Mesenchymal stem cell (in vitro differentiated cells and primary cell): ENCODE measurements around the gene GRAP.

Source experiments
- DNase-seq: peaks from one replicate; pipeline ENCODE4 v3.0.0-alpha.2; 2013
- H2AFZ ChIP-seq: one replicate; pipeline ENCODE4 v1.6.1; 2013; ENCODE audit warnings: low read depth, mild to moderate bottlenecking, control low read depth, inconsistent platforms, low read length, moderate library complexity
- H2AK5ac ChIP-seq: 2 replicates; pipeline ENCODE4 v1.6.1; 2013; ENCODE audit warnings: low read length, moderate library complexity, mild to moderate bottlenecking, inconsistent platforms; ENCODE audit not compliant: severe bottlenecking
- H2BK120ac ChIP-seq: one replicate; pipeline ENCODE4 v1.6.1; 2013; ENCODE audit warnings: low read depth, mild to moderate bottlenecking, inconsistent platforms, low read length, moderate library complexity
- H2BK12ac ChIP-seq, 2 experiments: one replicate each; pipeline ENCODE4 v1.6.1; 2013; ENCODE audit warnings: inconsistent platforms in 2 of 2, low read length in 2 of 2, mild to moderate bottlenecking in 2 of 2, moderate library complexity in 2 of 2, control low read depth in 1 of 2
- H2BK15ac ChIP-seq: one replicate; pipeline ENCODE4 v1.6.1; 2013; ENCODE audit warnings: mild to moderate bottlenecking, low read depth, inconsistent platforms; ENCODE audit not compliant: poor library complexity, severe bottlenecking
- H2BK5ac ChIP-seq: 2 replicates; pipeline ENCODE4 v1.6.1; 2013; ENCODE audit warnings: low read depth, mild to moderate bottlenecking, low read length, control low read depth, inconsistent platforms; ENCODE audit not compliant: poor library complexity, severe bottlenecking
- H3K14ac ChIP-seq, 2 experiments: one replicate each; pipeline ENCODE4 v1.6.1; 2013; ENCODE audit warnings: inconsistent platforms in 2 of 2, low read length in 2 of 2, control low read depth in 1 of 2, mild to moderate bottlenecking in 1 of 2, moderate library complexity in 1 of 2
- H3K18ac ChIP-seq, 2 experiments: one replicate each; pipeline ENCODE4 v1.6.1; 2013; ENCODE audit warnings: inconsistent platforms in 2 of 2, low read length in 2 of 2, control low read depth in 1 of 2, low read depth in 1 of 2, mild to moderate bottlenecking in 1 of 2
- H3K23ac ChIP-seq, 2 experiments: one replicate each; pipeline ENCODE4 v1.6.1; 2013; ENCODE audit warnings: inconsistent platforms in 2 of 2, low read length in 2 of 2, mild to moderate bottlenecking in 2 of 2, moderate library complexity in 2 of 2, control low read depth in 1 of 2
- H3K27ac ChIP-seq: 2 replicates; pipeline ENCODE4 v1.5.1; 2013; ENCODE audit warnings: mild to moderate bottlenecking, moderate library complexity, low read length, control low read depth, inconsistent platforms; ENCODE audit not compliant: poor library complexity, severe bottlenecking
- H3K27me3 ChIP-seq, 2 experiments: 2 replicates each; pipeline versions ENCODE4 v1.6.1 to v1.7.0; 2013; ENCODE audit warnings: low read length in 2 of 2, mild to moderate bottlenecking in 2 of 2, moderate library complexity in 2 of 2, control low read depth in 1 of 2, inconsistent platforms in 1 of 2; ENCODE audit not compliant: control insufficient read depth in 1 of 2, insufficient read depth in 1 of 2
- H3K36me3 ChIP-seq, 2 experiments: 2 replicates each; pipeline versions ENCODE4 v1.6.1 to v1.7.0; 2013; ENCODE audit warnings: low read length in 2 of 2, control low read depth in 1 of 2, inconsistent platforms in 1 of 2, low read depth in 1 of 2, mild to moderate bottlenecking in 1 of 2; ENCODE audit not compliant: insufficient read depth in 2 of 2, control insufficient read depth in 1 of 2
- H3K4ac ChIP-seq, 2 experiments: one replicate each; pipeline ENCODE4 v1.6.1; 2013; ENCODE audit warnings: inconsistent platforms in 2 of 2, low read length in 2 of 2, mild to moderate bottlenecking in 2 of 2, moderate library complexity in 2 of 2, control low read depth in 1 of 2, low read depth in 1 of 2
- H3K4me1 ChIP-seq: 2 replicates; pipeline ENCODE4 v1.6.1; 2013; ENCODE audit warnings: low read depth, low read length, control low read depth; ENCODE audit not compliant: control insufficient read depth, insufficient read depth
- H3K4me2 ChIP-seq: 2 replicates; pipeline ENCODE4 v1.6.1; 2013; ENCODE audit warnings: low read length, mild to moderate bottlenecking, inconsistent platforms; ENCODE audit not compliant: poor library complexity, severe bottlenecking
- H3K4me3 ChIP-seq, 2 experiments: 2 replicates each; pipeline versions ENCODE4 v1.5.1 to v1.7.0; 2013; ENCODE audit warnings: low read length in 2 of 2, mild to moderate bottlenecking in 2 of 2, control low read depth in 1 of 2, low read depth in 1 of 2; ENCODE audit not compliant: insufficient read depth in 1 of 2
- H3K79me1 ChIP-seq: replicated peaks from 2 replicates; pipeline ENCODE4 v1.6.1; 2013; ENCODE audit warnings: mild to moderate bottlenecking, control low read depth, low read length, inconsistent platforms; ENCODE audit not compliant: poor library complexity, severe bottlenecking
- H3K9ac ChIP-seq: 2 replicates; pipeline ENCODE4 v1.7.0; 2013; ENCODE audit warnings: mild to moderate bottlenecking, low read length, moderate library complexity
- H3K9me3 ChIP-seq: 2 replicates; pipeline ENCODE4 v1.7.0; 2013; ENCODE audit warnings: mild to moderate bottlenecking, low read length; ENCODE audit not compliant: control insufficient read depth
- H4K8ac ChIP-seq: one replicate; pipeline ENCODE4 v1.6.1; 2013; ENCODE audit warnings: inconsistent platforms, mild to moderate bottlenecking, low read length, moderate library complexity
- H4K91ac ChIP-seq: one replicate; pipeline ENCODE4 v1.6.1; 2013; ENCODE audit warnings: mild to moderate bottlenecking, low read length, inconsistent platforms
- WGBS: methylation state at CpG from one replicate; pipeline ENCODE4 v1.1.7; 2013; ENCODE audit warnings: mixed read lengths; 5-methylcytosine and 5-hydroxymethylcytosine counted together

GRAP gene

GRCh38 chr17:19011581-19011980, 35.2 kb downstream of the GRAP start:
- Histone ChIP-seq H3K36me3 (no peaks in the 10 kb centered on the region), H3K4me2 (no peak overlapping the region), H3K9ac (no peak overlapping the region), H3K18ac (no peak overlapping the region), H3K27ac (no peak overlapping the region), H2BK120ac (no peak overlapping the region), H2AK5ac (no peak overlapping the region), H3K4me1 (peaks cover 7% of the 10 kb centered on the region), H4K91ac (no peak overlapping the region), H2BK12ac (peak overlapping the region in 1 of 2 experiments; percentile 10), H3K14ac (peak overlapping the region in 1 of 2 experiments; percentile 26), H2AFZ (no peak overlapping the region), H2BK5ac (no peak overlapping the region), H3K9me3 (no peaks in the 10 kb centered on the region), H3K23ac (no peak overlapping the region), H2BK15ac (no peak overlapping the region), H4K8ac (no peak overlapping the region), H3K79me1 (no peaks in the 10 kb centered on the region), H3K27me3 (peaks cover 0 to 11% of the 10 kb centered on the region in 2 experiments), H3K4me3 (no peak overlapping the region), H3K4ac (no peak overlapping the region)
- 88% methylated on average over 6 of the region's 6 CpGs for WGBS
- no peak for DNase-seq

- no peak overlapping the region for H3K4ac ChIP-seq
- H2BK120ac ChIP-seq = no peak overlapping the region
- H3K4me1 ChIP-seq = peaks cover 7% of the 10 kb centered on the region
- H3K4me3 ChIP-seq = no peak overlapping the region
- no peak overlapping the region for H2BK15ac ChIP-seq
- no peak overlapping the region for H3K9ac ChIP-seq
- H2BK12ac ChIP-seq = no peak overlapping the region
- H3K18ac ChIP-seq = no peak overlapping the region
- peak; percentile 47 for DNase-seq
- H3K79me1 ChIP-seq = no peaks in the 10 kb centered on the region
- H4K91ac ChIP-seq = peak overlapping the region; percentile 18
- no peak overlapping the region for H2AFZ ChIP-seq
- peak overlapping the region; percentile 22 for H4K8ac ChIP-seq
- no peaks in the 10 kb centered on the region for H3K9me3 ChIP-seq
- no peak overlapping the region for H2AK5ac ChIP-seq
- no peaks in the 10 kb centered on the region for H3K36me3 ChIP-seq
- WGBS = 52% methylated on average over 9 of the region's 11 CpGs
- H3K27me3 ChIP-seq = peaks cover 0 to 10% of the 10 kb centered on the region in 2 experiments
- H3K27ac ChIP-seq = no peak overlapping the region
- no peak overlapping the region for H3K4me2 ChIP-seq
- H3K23ac ChIP-seq = no peak overlapping the region
- no peak overlapping the region for H2BK5ac ChIP-seq
- H3K14ac ChIP-seq = peak overlapping the region in 1 of 2 experiments; percentile 26
Measured at GRCh38 chr17:19010729-19011505, 35.8 kb downstream of the GRAP start.

GRCh38 chr17:19009970-19010369, 36.8 kb downstream of the GRAP start:
- Histone ChIP-seq H3K36me3 (no peaks in the 10 kb centered on the region), H2BK120ac (no peak overlapping the region), H3K14ac (no peak overlapping the region), H3K4me1 (peaks cover 8% of the 10 kb centered on the region), H4K91ac (no peak overlapping the region), H2BK15ac (no peak overlapping the region), H2BK5ac (no peak overlapping the region), H2AFZ (no peak overlapping the region), H3K4me3 (no peak overlapping the region), H3K4me2 (no peak overlapping the region), H3K27ac (no peak overlapping the region), H3K27me3 (peaks cover 0 to 3% of the 10 kb centered on the region in 2 experiments), H3K9me3 (no peaks in the 10 kb centered on the region), H3K23ac (no peak overlapping the region), H3K4ac (no peak overlapping the region), H4K8ac (no peak overlapping the region), H2BK12ac (no peak overlapping the region), H3K79me1 (no peaks in the 10 kb centered on the region), H2AK5ac (no peak overlapping the region), H3K18ac (no peak overlapping the region), H3K9ac (no peak overlapping the region)
- 95% methylated on average over 12 of the region's 12 CpGs for WGBS
- DNase-seq = no peak

- no peak overlapping the region for H3K14ac ChIP-seq
- H2BK15ac ChIP-seq = no peak overlapping the region
- H4K8ac ChIP-seq = no peak overlapping the region
- H3K4me2 ChIP-seq = no peak overlapping the region
- no peak overlapping the region for H3K4me3 ChIP-seq
- H2AK5ac ChIP-seq = no peak overlapping the region
- H3K23ac ChIP-seq = no peak overlapping the region
- no peak overlapping the region for H2BK12ac ChIP-seq
- H3K79me1 ChIP-seq = peaks cover 10% of the 10 kb centered on the region
- no peak overlapping the region for H2BK120ac ChIP-seq
- H3K27me3 ChIP-seq = no peaks in the 10 kb centered on the region
- H4K91ac ChIP-seq = no peak overlapping the region
- DNase-seq = no peak
- H3K18ac ChIP-seq = no peak overlapping the region
- H3K9ac ChIP-seq = no peak overlapping the region
- H3K9me3 ChIP-seq = no peaks in the 10 kb centered on the region
- H3K4ac ChIP-seq = no peak overlapping the region
- H2AFZ ChIP-seq = no peak overlapping the region
- no peak overlapping the region for H3K27ac ChIP-seq
- peaks cover 32% of the 10 kb centered on the region for H3K4me1 ChIP-seq
- H3K36me3 ChIP-seq = peaks cover under 1 to 6% of the 10 kb centered on the region in 2 experiments
- H2BK5ac ChIP-seq = no peak overlapping the region
Measured at GRCh38 chr17:19006698-19007097, 40.1 kb downstream of the GRAP start.
